Measurements from ENCODE around the gene DYNLL1.

Gene DYNLL1

GRCh38 chr12:120497524-120498150, 1.7 kb downstream of the DYNLL1 start:
- Mint-ChIP-seq H3K36me3 (ENCODE audit: low read depth) (peaks cover 47% of the 10 kb centered on the region), H3K4me3 (peak overlapping the region; percentile 96 to 100 (median 97)), H3K27me3 (ENCODE audit: low read depth) (no peaks in the 10 kb centered on the region), H3K27ac (peak overlapping the region; percentile 89 to 97 (median 92)), H3K9me3 (no peaks in the 10 kb centered on the region), H3K4me1 (peaks cover 29% of the 10 kb centered on the region)
- no peak for TF ChIP-seq CTCF (IDR thresholded peaks at IDR 0.05; ENCODE audit: unreplicated experiment in 3 of 3)

- peaks cover 58% of the 10 kb centered on the region for H3K36me3 Mint-ChIP-seq (ENCODE audit: low read depth)
- H3K4me3 Mint-ChIP-seq, result peak overlapping the region; percentile 96 to 100 (median 97)
- H3K4me1 Mint-ChIP-seq, result peaks cover 29% of the 10 kb centered on the region
- no peak for TF ChIP-seq CTCF (IDR thresholded peaks at IDR 0.05; ENCODE audit: unreplicated experiment in 3 of 3)
- peak overlapping the region; percentile 2 to 8 (median 3) for H3K27ac Mint-ChIP-seq
- no peaks in the 10 kb centered on the region for H3K9me3 Mint-ChIP-seq
- no peaks in the 10 kb centered on the region for H3K27me3 Mint-ChIP-seq (ENCODE audit: low read depth)
Observed at GRCh38 chr12:120498870-120499515, 3.1 kb downstream of the DYNLL1 start.

GRCh38 chr12:120500581-120500980, 4.7 kb downstream of the DYNLL1 start:
- Mint-ChIP-seq H3K9me3 (no peaks in the 10 kb centered on the region), H3K4me3 (peak overlapping the region; percentile 28 to 38 (median 38)), H3K27me3 (ENCODE audit: low read depth) (no peaks in the 10 kb centered on the region), H3K27ac (peak overlapping the region in 2 of 3 experiments; percentile 9 to 35), H3K4me1 (peaks cover 22% of the 10 kb centered on the region), H3K36me3 (ENCODE audit: low read depth) (peaks cover 61% of the 10 kb centered on the region)
- no peak for TF ChIP-seq CTCF (IDR thresholded peaks at IDR 0.05; ENCODE audit: unreplicated experiment in 3 of 3)

- peaks cover 4% of the 10 kb centered on the region for H3K4me1 Mint-ChIP-seq
- no peaks in the 10 kb centered on the region for H3K9me3 Mint-ChIP-seq
- no peak for TF ChIP-seq CTCF (IDR thresholded peaks at IDR 0.05; ENCODE audit: unreplicated experiment in 3 of 3)
- no peak overlapping the region for H3K27ac Mint-ChIP-seq
- no peak overlapping the region for H3K4me3 Mint-ChIP-seq
- H3K27me3 Mint-ChIP-seq (ENCODE audit: low read depth), result no peaks in the 10 kb centered on the region
- peaks cover 43% of the 10 kb centered on the region for H3K36me3 Mint-ChIP-seq (ENCODE audit: low read depth)
Observed at GRCh38 chr12:120504587-120504986, 8.7 kb downstream of the DYNLL1 start.

- no peak for TF ChIP-seq CTCF (IDR thresholded peaks at IDR 0.05; ENCODE audit: unreplicated experiment in 3 of 3)
- no peaks in the 10 kb centered on the region for H3K9me3 Mint-ChIP-seq
- H3K36me3 Mint-ChIP-seq (ENCODE audit: low read depth), result peaks cover 35% of the 10 kb centered on the region
- no peaks in the 10 kb centered on the region for H3K4me1 Mint-ChIP-seq
- H3K27ac Mint-ChIP-seq, result no peak overlapping the region
- H3K4me3 Mint-ChIP-seq, result no peak overlapping the region
- H3K27me3 Mint-ChIP-seq (ENCODE audit: low read depth), result no peaks in the 10 kb centered on the region
Observed at GRCh38 chr12:120508537-120508936, 12.6 kb downstream of the DYNLL1 start.

GRCh38 chr12:120514002-120514401, 18.1 kb downstream of the DYNLL1 start:
- Mint-ChIP-seq H3K27ac (no peak overlapping the region), H3K36me3 (ENCODE audit: low read depth) (peaks cover 38% of the 10 kb centered on the region), H3K27me3 (ENCODE audit: low read depth) (no peaks in the 10 kb centered on the region), H3K4me3 (no peak overlapping the region), H3K4me1 (no peaks in the 10 kb centered on the region), H3K9me3 (no peaks in the 10 kb centered on the region)
- no peak for TF ChIP-seq CTCF (IDR thresholded peaks at IDR 0.05; ENCODE audit: unreplicated experiment in 3 of 3)
